Measurements from ENCODE around the gene DNAJB1.

Gene DNAJB1

GRCh38 chr19:14563989-14564651 lies 45.9 kb upstream of the DNAJB1 start:
- peaks cover 17% of the 10 kb centered on the region for H4K20me1 ChIP-seq (ENCODE audit: insufficient read depth, low read length, poor library complexity, severe bottlenecking)
- H3K9me2 ChIP-seq (replicated peaks; ENCODE audit: low read depth, low read length), result no peaks in the 10 kb centered on the region
- no peaks in the 10 kb centered on the region for H3F3A ChIP-seq (ENCODE audit: low read depth)
- peaks cover 20% of the 10 kb centered on the region; the same call in 1 of the 2 replicates for H3K36me3 ChIP-seq (ENCODE audit: insufficient read depth, low read length)
- H3K4me1 ChIP-seq (ENCODE audit: insufficient read depth, low read length, poor library complexity, severe bottlenecking), result no peaks in the 10 kb centered on the region
- H3K79me2 ChIP-seq (ENCODE audit: insufficient read depth, low read length), result peaks cover 19% of the 10 kb centered on the region; the same call in 1 of the 2 replicates
- no peaks in the 10 kb centered on the region for H3K9me3 ChIP-seq (ENCODE audit: insufficient read depth, low read depth, low read length)
- no peak overlapping the region for H3K4me3 ChIP-seq (ENCODE audit: low read length, poor library complexity, severe bottlenecking)
- no peak overlapping the region for H2AFZ ChIP-seq (ENCODE audit: low read length)
- no peaks in the 10 kb centered on the region for H3K27me3 ChIP-seq (ENCODE audit: insufficient read depth, low read length, poor library complexity, severe bottlenecking)
- H3K9ac ChIP-seq (ENCODE audit: low read depth, low read length, poor library complexity, severe bottlenecking), result no peak overlapping the region
- no peak for TF ChIP-seq CTCF (conservative IDR thresholded peaks at IDR 0.05; ENCODE audit: low read length)
- no peak for TF ChIP-seq EZH2phosphoT487 (IDR thresholded peaks at IDR 0.05; ENCODE audit: borderline replicate concordance)
- no peak overlapping the region for H3K4me2 ChIP-seq (ENCODE audit: low read depth, low read length, poor library complexity, severe bottlenecking)

- Histone ChIP-seq H3K4me1 (ENCODE audit: insufficient read depth, low read length, poor library complexity, severe bottlenecking) (no peaks in the 10 kb centered on the region), H3K9me3 (ENCODE audit: insufficient read depth, low read depth, low read length) (no peaks in the 10 kb centered on the region), H3K9me2 (replicated peaks; ENCODE audit: low read depth, low read length) (no peaks in the 10 kb centered on the region), H2AFZ (ENCODE audit: low read length) (no peak overlapping the region), H3K9ac (ENCODE audit: low read depth, low read length, poor library complexity, severe bottlenecking) (no peak overlapping the region), H3K4me2 (ENCODE audit: low read depth, low read length, poor library complexity, severe bottlenecking) (no peak overlapping the region), H4K20me1 (ENCODE audit: insufficient read depth, low read length, poor library complexity, severe bottlenecking) (peaks cover 17% of the 10 kb centered on the region), H3K36me3 (ENCODE audit: insufficient read depth, low read length) (peaks cover 20% of the 10 kb centered on the region; the same call in 1 of the 2 replicates), H3K4me3 (ENCODE audit: low read length, poor library complexity, severe bottlenecking) (no peak overlapping the region), H3K79me2 (ENCODE audit: insufficient read depth, low read length) (peaks cover 23% of the 10 kb centered on the region; the same call in 1 of the 2 replicates), H3F3A (ENCODE audit: low read depth) (no peaks in the 10 kb centered on the region), H3K27me3 (ENCODE audit: insufficient read depth, low read length, poor library complexity, severe bottlenecking) (no peaks in the 10 kb centered on the region)
- TF ChIP-seq EZH2phosphoT487 (IDR thresholded peaks at IDR 0.05; ENCODE audit: borderline replicate concordance) (no peak), CTCF (conservative IDR thresholded peaks at IDR 0.05; ENCODE audit: low read length) (no peak)
Measured at GRCh38 chr19:14563590-14563926, 45.4 kb upstream of the DNAJB1 start.

DNA sequence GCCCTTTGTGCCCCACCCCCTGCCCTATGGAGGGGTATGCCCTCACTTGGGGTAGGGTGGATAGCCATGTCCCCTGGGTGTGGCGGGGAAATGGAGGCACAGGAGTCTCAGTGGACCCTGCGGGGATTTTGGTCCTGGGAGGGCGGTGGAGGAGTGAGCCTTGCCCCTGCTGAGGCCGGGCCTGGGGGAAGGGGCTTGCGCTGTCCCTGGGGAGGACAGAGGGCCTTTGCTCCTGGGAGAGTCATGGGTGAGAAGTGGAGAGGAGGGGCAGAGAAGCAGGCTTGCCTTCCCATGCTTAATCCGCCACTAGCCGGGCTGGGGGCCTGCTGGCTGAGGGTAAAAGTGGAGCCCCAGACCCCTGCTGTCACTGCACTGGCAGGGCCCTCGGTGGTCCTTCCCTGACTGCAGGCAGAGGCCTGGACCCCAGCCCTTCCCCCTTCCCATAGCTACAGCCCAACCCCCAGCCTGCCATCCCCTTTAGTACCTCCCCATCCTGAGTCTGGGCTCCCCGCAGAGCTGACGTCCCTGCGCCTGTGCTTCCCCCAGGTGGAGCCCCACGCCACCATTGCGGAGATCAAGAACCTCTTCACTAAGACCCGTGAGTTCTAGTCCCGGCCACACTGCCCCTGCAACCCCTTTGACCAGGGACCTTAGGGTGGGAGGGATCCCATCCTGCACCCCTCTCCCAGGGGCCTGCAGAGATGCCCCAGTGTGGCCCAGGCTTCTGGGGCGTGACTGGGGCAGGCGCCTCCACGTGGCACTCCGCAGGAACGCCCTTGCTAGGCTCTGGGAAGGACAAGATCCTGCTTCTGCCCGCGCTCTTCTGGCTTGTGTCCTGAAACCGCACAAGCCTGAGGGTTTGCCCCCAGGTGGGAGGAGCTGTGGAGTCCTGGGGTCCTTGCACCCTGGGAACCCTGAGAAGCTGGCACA lies 44.7 kb upstream of the DNAJB1 start:
- Histone ChIP-seq H3K27me3 (ENCODE audit: insufficient read depth, low read length, poor library complexity, severe bottlenecking) (no peaks in the 10 kb centered on the region), H3K4me2 (ENCODE audit: low read depth, low read length, poor library complexity, severe bottlenecking) (no peak overlapping the region), H3K36me3 (ENCODE audit: insufficient read depth, low read length) (peaks cover 20% of the 10 kb centered on the region; the same call in 1 of the 2 replicates), H3K9me3 (ENCODE audit: insufficient read depth, low read depth, low read length) (no peaks in the 10 kb centered on the region), H3F3A (ENCODE audit: low read depth) (no peaks in the 10 kb centered on the region), H3K4me3 (ENCODE audit: low read length, poor library complexity, severe bottlenecking) (no peak overlapping the region), H3K9me2 (replicated peaks; ENCODE audit: low read depth, low read length) (no peaks in the 10 kb centered on the region), H3K4me1 (ENCODE audit: insufficient read depth, low read length, poor library complexity, severe bottlenecking) (no peaks in the 10 kb centered on the region), H3K9ac (ENCODE audit: low read depth, low read length, poor library complexity, severe bottlenecking) (no peak overlapping the region), H2AFZ (ENCODE audit: low read length) (no peak overlapping the region), H3K79me2 (ENCODE audit: insufficient read depth, low read length) (peaks cover 26% of the 10 kb centered on the region; the same call in 1 of the 2 replicates), H4K20me1 (ENCODE audit: insufficient read depth, low read length, poor library complexity, severe bottlenecking) (peaks cover 17% of the 10 kb centered on the region)
- no peak for TF ChIP-seq CTCF (conservative IDR thresholded peaks at IDR 0.05; ENCODE audit: low read length)
- no peak for TF ChIP-seq EZH2phosphoT487 (IDR thresholded peaks at IDR 0.05; ENCODE audit: borderline replicate concordance)

Data from Loucy (cell line).